Measurements from ENCODE around the gene ENO1.

- TF ChIP-seq CTCF (IDR thresholded peaks at IDR 0.05) (no peak), POLR2A (IDR thresholded peaks at IDR 0.05) (no peak)
These were observed 33.2 kb upstream of the ENO1 start for GRCh38 chr1:8911416-8912309.
